ENCODE data around the gene KIF26B.

The KIF26B gene

GRCh38 chr1:245580651-245581050, 425.9 kb downstream of the KIF26B start:
- DNase-seq, result no peak

- no peak for DNase-seq
Observed at GRCh38 chr1:245582026-245582425, 427.2 kb downstream of the KIF26B start.

GRCh38 chr1:245583081-245583480, 428.3 kb downstream of the KIF26B start:
- no peak for DNase-seq

- DNase-seq, result no peak
Observed at GRCh38 chr1:245583575-245584330, 429.0 kb downstream of the KIF26B start.

- no peak for DNase-seq
Observed at GRCh38 chr1:245585252-245585959, 430.6 kb downstream of the KIF26B start.

- DNase-seq, result no peak
Observed at GRCh38 chr1:245587435-245588115, 432.8 kb downstream of the KIF26B start.

GRCh38 chr1:245588116-245588639, 433.4 kb downstream of the KIF26B start:
- DNase-seq, result no peak

- DNase-seq, result no peak
Observed at GRCh38 chr1:245589316-245589715, 434.5 kb downstream of the KIF26B start.

GRCh38 chr1:245589906-245590305, 435.1 kb downstream of the KIF26B start:
- no peak for DNase-seq

- no peak for DNase-seq
Observed at GRCh38 chr1:245590726-245591125, 435.9 kb downstream of the KIF26B start.

GRCh38 chr1:245591346-245592188, 436.8 kb downstream of the KIF26B start:
- DNase-seq, result no peak

- no peak for DNase-seq
Observed at GRCh38 chr1:245592189-245592460, 437.3 kb downstream of the KIF26B start.

- no peak for DNase-seq
Observed at GRCh38 chr1:245598524-245599305, 443.9 kb downstream of the KIF26B start.

GRCh38 chr1:245599371-245600174, 444.8 kb downstream of the KIF26B start:
- no peak for DNase-seq

- DNase-seq, result no peak
Observed at GRCh38 chr1:245600658-245601057, 445.9 kb downstream of the KIF26B start.

GRCh38 chr1:245603311-245603865, 448.6 kb downstream of the KIF26B start:
- no peak for DNase-seq

GRCh38 chr1:245604979-245605378, 450.2 kb downstream of the KIF26B start:
- no peak for DNase-seq

- DNase-seq, result no peak
Observed at GRCh38 chr1:245605480-245606156, 450.8 kb downstream of the KIF26B start.

GRCh38 chr1:245606157-245606725, 451.5 kb downstream of the KIF26B start:
- no peak for DNase-seq

- DNase-seq, result no peak
Observed at GRCh38 chr1:245608271-245608670, 453.5 kb downstream of the KIF26B start.

Data from activated CD4-positive, alpha-beta T cell treated with anti-CD3 and anti-CD28 coated beads, Interleukin-10, Interleukin-2, amounts not matched to agents 100 ng/mL and 50 ng/mL, durations not matched to agents 16 hours and 8 hours (primary cell).